K562 (cell line): ENCODE data around the gene PHOSPHO1.

Experiments used
- EP300 ChIP-seq: IDR thresholded peaks from 2 replicates; pipeline ENCODE4 v1.6.1; 2012; ENCODE audit warnings: low read length, improper control_type of control experiment
- FOSL1 ChIP-seq: fragments of 200-800 bp; sonication (Bioruptor generic); conservative IDR thresholded peaks from 2 replicates; pipeline ENCODE4 v1.6.1; 2016; ENCODE audit warnings: missing genetic modification characterization, missing compliant biosample characterization
- POLR2A ChIP-seq: fragments of 450-650 bp; conservative IDR thresholded peaks from 2 replicates; pipeline ENCODE4 v1.6.1; 2016
- POLR2AphosphoS5 ChIP-seq: IDR thresholded peaks from 2 replicates; pipeline ENCODE4 v1.6.1; 2011; ENCODE audit warnings: mild to moderate bottlenecking, low read depth, low read length, moderate library complexity; ENCODE audit not compliant: control insufficient read depth, insufficient read depth
- RAD21 ChIP-seq, 2 experiments: fragments of 250-450 bp in 1 of 2; fragments of 450-650 bp in 1 of 2; sonication (Bioruptor Pico) in 1 of 2; formaldehyde crosslinking in 1 of 2; IDR thresholded peaks in 1 of 2; conservative IDR thresholded peaks in 1 of 2; 2 replicates each; pipeline versions ENCODE4 v1.4.0 to v1.8.0; 2020 to 2022; ENCODE audit warnings: mild to moderate bottlenecking in 2 of 2, moderate library complexity in 1 of 2
- SOX6 ChIP-seq: fragments of 450-650 bp; IDR thresholded peaks from 2 replicates; pipeline ENCODE4 v1.6.1; 2014; ENCODE audit warnings: mild to moderate bottlenecking
- TOE1 ChIP-seq, 2 experiments: fragments of 450-650 bp in 1 of 2; sonication (generic) in 1 of 2; formaldehyde crosslinking in 1 of 2; IDR thresholded peaks; 2 replicates each; pipeline versions ENCODE4 v1.7.1 to v1.8.0; 2016 to 2022; ENCODE audit warnings: borderline replicate concordance in 2 of 2, mild to moderate bottlenecking in 2 of 2, antibody characterized with exemption in 1 of 2, inconsistent platforms in 1 of 2, low read depth in 1 of 2, missing genetic modification reagents in 1 of 2, moderate library complexity in 1 of 2
- XRCC5 ChIP-seq: fragments of 200-400 bp; formaldehyde crosslinking; IDR thresholded peaks from 2 replicates; pipeline ENCODE4 v1.6.1; 2017; ENCODE audit warnings: low read depth, mild to moderate bottlenecking, low read length
- TF ChIP-seq, protein P1 (sequence below): sonication (generic); formaldehyde crosslinking; IDR thresholded peaks from 2 replicates; pipeline ENCODE4 v1.8.1; 2022; ENCODE audit warnings: missing genetic modification reagents

DNA sequence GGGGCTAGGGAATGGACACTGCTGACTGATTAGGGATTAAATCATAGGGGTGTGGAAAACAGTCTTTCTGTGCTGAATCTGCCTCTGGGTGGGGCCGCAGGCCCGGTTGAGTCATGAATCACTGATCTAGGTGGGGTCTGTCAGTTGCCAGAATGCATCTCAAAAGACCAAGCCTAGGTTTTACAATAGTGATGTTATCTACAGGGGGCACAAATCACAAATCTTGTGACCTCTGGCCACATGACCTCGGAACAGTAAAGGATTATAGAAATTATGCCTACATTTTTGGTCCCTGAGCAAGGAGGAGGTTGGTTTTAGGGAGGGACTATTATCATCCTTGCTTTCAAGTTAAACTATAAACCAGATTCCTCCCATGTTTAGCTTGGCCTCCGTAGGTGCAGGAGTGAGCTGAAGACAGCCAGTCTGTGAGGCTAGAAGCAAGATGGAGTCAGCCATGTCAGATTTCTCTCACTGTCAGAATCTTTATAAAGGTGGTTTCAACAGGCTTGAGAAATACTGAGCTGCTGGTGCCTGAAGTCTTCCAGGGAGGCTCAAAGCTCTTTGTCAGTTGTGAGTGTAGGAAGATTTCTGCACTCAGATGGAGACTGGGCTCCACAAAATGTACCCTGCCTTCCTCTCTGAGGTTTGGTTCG, 33.1 kb downstream of the PHOSPHO1 start:
- TF ChIP-seq EP300: no peak
- TF ChIP-seq, protein P1, sequence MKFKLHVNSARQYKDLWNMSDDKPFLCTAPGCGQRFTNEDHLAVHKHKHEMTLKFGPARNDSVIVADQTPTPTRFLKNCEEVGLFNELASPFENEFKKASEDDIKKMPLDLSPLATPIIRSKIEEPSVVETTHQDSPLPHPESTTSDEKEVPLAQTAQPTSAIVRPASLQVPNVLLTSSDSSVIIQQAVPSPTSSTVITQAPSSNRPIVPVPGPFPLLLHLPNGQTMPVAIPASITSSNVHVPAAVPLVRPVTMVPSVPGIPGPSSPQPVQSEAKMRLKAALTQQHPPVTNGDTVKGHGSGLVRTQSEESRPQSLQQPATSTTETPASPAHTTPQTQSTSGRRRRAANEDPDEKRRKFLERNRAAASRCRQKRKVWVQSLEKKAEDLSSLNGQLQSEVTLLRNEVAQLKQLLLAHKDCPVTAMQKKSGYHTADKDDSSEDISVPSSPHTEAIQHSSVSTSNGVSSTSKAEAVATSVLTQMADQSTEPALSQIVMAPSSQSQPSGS (CRISPR knock-in tag): no peak
- no peak for TF ChIP-seq RAD21 (CRISPR knock-in tag; conservative IDR thresholded peaks at IDR 0.05 in 1 of 2, IDR thresholded peaks at IDR 0.05 in 1 of 2)
- TF ChIP-seq SOX6: no peak
- no peak for TF ChIP-seq TOE1 (IDR thresholded peaks at IDR 0.05; ENCODE audit: borderline replicate concordance)
- no peak for TF ChIP-seq TOE1 (CRISPR knock-in tag; IDR thresholded peaks at IDR 0.05; ENCODE audit: borderline replicate concordance, low read depth)
- no peak for TF ChIP-seq POLR2AphosphoS5
- TF ChIP-seq XRCC5: no peak
- TF ChIP-seq FOSL1 (tag): 0 out of 2 replicates have a peak, but pooled peaks have one; percentile 24
- TF ChIP-seq POLR2A: no peak
